Nephron (organoid): ENCODE results near the gene SFXN2.
"Not testable (repeated sequence)": the region's sequence is repeated elsewhere in the genome, so short reads cannot be mapped to it uniquely, and the experiment has no call there.

ENCODE experiments used
- H3K27ac Mint-ChIP-seq, 3 experiments: 2 replicates each; pipeline ENCODE4 v1.8.0; 2020; ENCODE audit warnings: mixed read lengths in 3 of 3, mild to moderate bottlenecking in 2 of 3, moderate library complexity in 1 of 3
- H3K27me3 Mint-ChIP-seq: 2 replicates; pipeline ENCODE4 v1.8.0; 2021; ENCODE audit warnings: low read depth, mild to moderate bottlenecking, moderate library complexity, mixed read lengths
- H3K36me3 Mint-ChIP-seq: 2 replicates; pipeline ENCODE4 v1.8.0; 2020; ENCODE audit warnings: low read depth, mixed read lengths
- H3K4me1 Mint-ChIP-seq: 2 replicates; pipeline ENCODE4 v1.8.0; 2020; ENCODE audit warnings: mixed read lengths
- H3K4me3 Mint-ChIP-seq, 3 experiments: 2 replicates each; pipeline ENCODE4 v1.8.0; 2020; ENCODE audit warnings: mild to moderate bottlenecking in 3 of 3, mixed read lengths in 3 of 3, moderate library complexity in 2 of 3
- H3K9me3 Mint-ChIP-seq: 2 replicates; pipeline ENCODE4 v1.8.0; 2020; ENCODE audit warnings: mixed read lengths
- TF ChIP-seq, protein P1 (sequence below), 3 experiments: fragments of 200-600 bp; sonication (generic); IDR thresholded peaks; one replicate each; pipeline ENCODE4 v1.5.0; 2021; ENCODE audit warnings: antibody characterized with exemption in 3 of 3; ENCODE audit not compliant: unreplicated experiment in 3 of 3

Gene SFXN2

DNA sequence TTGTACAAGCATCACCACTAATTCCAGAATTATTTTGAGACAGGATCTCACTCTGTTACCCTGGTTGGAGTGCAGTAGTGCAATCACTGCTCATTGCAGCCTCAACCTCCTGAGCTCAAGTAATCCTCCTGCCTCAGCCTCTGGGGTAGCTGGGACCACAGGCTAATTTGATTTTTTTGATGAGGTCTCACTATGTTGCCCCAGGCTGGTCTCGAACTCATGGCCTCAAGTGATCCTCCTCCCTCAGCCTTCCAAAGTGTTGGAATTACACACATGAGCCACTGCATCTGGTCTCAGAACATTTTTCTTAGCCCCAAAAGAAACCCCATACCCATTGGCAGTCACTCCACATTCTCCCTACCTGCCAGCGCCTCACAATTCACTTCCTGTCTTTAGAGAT is 25.8 kb downstream of the SFXN2 start:
- Mint-ChIP-seq H3K4me1 (peaks cover 29% of the 10 kb centered on the region), H3K27ac (peak overlapping the region; percentile 68 to 83 (median 75)), H3K27me3 (no peaks in the 10 kb centered on the region), H3K9me3 (no peaks in the 10 kb centered on the region), H3K36me3 (peaks cover 14% of the 10 kb centered on the region), H3K4me3 (no peak overlapping the region)
- TF ChIP-seq, protein P1, sequence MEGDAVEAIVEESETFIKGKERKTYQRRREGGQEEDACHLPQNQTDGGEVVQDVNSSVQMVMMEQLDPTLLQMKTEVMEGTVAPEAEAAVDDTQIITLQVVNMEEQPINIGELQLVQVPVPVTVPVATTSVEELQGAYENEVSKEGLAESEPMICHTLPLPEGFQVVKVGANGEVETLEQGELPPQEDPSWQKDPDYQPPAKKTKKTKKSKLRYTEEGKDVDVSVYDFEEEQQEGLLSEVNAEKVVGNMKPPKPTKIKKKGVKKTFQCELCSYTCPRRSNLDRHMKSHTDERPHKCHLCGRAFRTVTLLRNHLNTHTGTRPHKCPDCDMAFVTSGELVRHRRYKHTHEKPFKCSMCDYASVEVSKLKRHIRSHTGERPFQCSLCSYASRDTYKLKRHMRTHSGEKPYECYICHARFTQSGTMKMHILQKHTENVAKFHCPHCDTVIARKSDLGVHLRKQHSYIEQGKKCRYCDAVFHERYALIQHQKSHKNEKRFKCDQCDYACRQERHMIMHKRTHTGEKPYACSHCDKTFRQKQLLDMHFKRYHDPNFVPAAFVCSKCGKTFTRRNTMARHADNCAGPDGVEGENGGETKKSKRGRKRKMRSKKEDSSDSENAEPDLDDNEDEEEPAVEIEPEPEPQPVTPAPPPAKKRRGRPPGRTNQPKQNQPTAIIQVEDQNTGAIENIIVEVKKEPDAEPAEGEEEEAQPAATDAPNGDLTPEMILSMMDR (IDR thresholded peaks at IDR 0.05; ENCODE audit: unreplicated experiment in 3 of 3): no peak

DNA sequence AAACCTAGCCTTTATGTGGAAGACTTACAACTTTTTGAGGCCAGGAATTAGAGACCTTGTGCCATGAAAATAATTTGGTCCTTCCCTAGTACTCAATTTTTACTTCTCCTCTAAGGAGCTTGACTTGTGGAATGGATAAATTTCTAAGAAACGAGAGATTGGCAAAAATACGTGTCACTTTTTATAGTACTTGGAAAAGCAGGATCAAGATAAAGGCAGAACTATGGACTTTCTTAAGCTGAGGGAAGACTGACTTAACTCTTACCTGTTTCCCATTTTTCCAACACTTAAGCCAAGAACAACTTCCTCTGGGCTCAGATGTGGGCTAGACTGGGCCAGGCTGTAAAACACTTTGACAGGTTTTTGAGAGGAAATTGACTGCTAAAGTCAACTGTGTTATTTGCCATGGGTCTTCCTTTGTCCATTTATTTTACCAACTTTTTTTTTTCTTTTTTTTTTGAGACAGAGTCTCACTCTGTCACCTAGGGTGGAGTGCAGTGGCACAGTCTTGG is 27.3 kb downstream of the SFXN2 start:
- H3K36me3 Mint-ChIP-seq: peaks cover 7% of the 10 kb centered on the region
- H3K27ac Mint-ChIP-seq: peak overlapping the region in 1 of 3 experiments; percentile 68
- TF ChIP-seq, protein P1 (IDR thresholded peaks at IDR 0.05; ENCODE audit: unreplicated experiment in 3 of 3): no peak
- no peak overlapping the region for H3K4me3 Mint-ChIP-seq
- peaks cover 44% of the 10 kb centered on the region for H3K4me1 Mint-ChIP-seq
- no peaks in the 10 kb centered on the region for H3K9me3 Mint-ChIP-seq
- H3K27me3 Mint-ChIP-seq: no peaks in the 10 kb centered on the region

DNA sequence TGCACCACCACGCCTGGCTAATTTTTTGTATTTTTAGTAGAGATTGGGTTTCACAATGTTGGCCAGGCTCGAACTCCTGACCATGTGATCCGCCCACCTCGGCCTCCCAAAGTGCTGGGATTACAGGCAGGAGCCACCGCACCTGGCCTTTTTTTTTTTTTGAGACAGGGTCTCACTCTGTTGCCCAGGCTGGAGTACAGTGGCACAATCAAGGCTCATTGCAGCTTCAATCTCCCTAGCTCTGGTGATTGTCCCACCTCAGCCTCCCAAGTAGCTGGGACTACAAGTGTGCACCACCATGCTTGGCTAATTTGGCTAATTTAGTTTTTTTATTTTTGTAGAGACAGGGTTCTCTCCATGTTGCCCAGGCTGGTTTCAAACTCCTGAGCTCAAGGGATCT is 27.9 kb downstream of the SFXN2 start:
- H3K4me1 Mint-ChIP-seq: peaks cover 45% of the 10 kb centered on the region
- not testable (repeated sequence) for H3K4me3 Mint-ChIP-seq, H3K9me3 Mint-ChIP-seq, H3K27me3 Mint-ChIP-seq, H3K36me3 Mint-ChIP-seq
- H3K27ac Mint-ChIP-seq: peak overlapping the region in 1 of 3 experiments; percentile 21

DNA sequence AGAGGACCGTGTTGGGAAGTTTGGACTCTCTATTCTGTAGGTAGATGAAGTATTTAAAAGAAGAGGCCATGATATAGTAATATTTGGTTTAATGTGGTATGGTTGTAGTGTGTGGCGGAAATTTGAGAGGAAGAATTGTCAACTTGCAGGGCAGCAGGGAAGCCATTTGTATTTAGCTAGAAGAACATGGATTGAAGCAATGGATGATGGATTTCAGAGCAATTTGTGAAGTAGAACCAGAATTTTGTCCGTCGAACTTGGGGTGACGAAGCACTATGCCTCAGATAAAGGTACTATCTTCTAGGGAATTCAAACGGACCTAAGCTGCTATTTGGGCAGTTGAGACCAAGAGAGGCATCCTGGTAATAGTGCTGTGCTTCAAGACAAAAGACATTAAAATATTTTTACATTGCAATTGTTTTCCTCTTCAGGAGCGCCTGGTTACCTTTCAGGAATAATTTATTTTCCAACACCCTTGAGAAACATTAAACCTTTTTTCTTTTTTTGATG is 28.7 kb downstream of the SFXN2 start:
- TF ChIP-seq, protein P1 (IDR thresholded peaks at IDR 0.05; ENCODE audit: unreplicated experiment in 3 of 3): no peak
- H3K27me3 Mint-ChIP-seq: no peaks in the 10 kb centered on the region
- H3K4me1 Mint-ChIP-seq: peaks cover 47% of the 10 kb centered on the region
- H3K4me3 Mint-ChIP-seq: peak overlapping the region; percentile 86 to 89 (median 87)
- H3K27ac Mint-ChIP-seq: peak overlapping the region; percentile 21 to 72 (median 68)
- peaks cover 1% of the 10 kb centered on the region for H3K36me3 Mint-ChIP-seq
- H3K9me3 Mint-ChIP-seq: no peaks in the 10 kb centered on the region

DNA sequence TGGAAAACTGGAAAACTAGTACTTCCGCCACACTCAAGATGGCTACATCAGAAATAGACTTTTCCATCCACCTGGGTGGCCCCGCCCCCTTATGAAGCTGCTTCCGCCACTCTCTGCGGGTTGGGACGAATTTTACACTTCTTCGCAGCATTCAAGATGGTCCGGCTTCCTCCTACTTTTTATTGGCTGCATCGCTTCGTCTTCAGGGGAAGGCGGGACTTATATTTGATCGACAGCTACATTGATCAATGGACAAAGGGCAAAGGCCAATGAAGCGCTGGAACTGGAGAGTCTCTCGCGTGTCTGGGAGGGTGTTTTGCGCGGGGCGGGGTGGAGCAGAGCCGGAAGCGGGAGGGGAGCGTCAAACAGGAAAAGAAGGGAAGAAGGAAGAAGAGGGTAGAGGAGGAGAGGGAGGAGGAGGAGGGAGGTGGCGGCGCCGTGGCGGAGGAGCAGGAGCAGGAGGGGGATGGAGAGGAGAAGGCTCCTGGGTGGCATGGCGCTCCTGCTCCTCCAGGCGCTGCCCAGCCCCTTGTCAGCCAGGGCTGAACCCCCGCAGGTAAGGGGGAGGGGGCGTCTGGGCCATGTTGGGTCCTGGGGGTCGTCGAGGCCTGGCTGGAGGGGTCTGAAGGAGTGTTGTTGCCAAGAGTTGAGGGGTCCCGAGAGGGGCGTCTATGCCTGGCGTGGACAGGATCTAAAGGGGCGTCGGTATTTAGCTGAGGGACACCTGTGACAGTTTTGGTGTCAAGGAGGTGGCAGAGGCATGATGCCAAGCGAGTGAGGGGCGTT is 29.3 kb downstream of the SFXN2 start, which contains the start of gene WBP1L:
WBP1L (plus strand) TSS at position 361 of the 786 bp plus-strand sequence; CDS start at position 467, 106 bp downstream.
- Mint-ChIP-seq H3K27ac (peak within 1 kb of the TSS; percentile 21 to 92 (median 68)), H3K36me3 (peaks cover 7% of the 10 kb centered on the region), H3K4me3 (peak within 1 kb of the TSS; percentile 86 to 89 (median 87)), H3K4me1 (peaks cover 53% of the 10 kb centered on the region), H3K27me3 (no peaks in the 10 kb centered on the region), H3K9me3 (no peaks in the 10 kb centered on the region)
- TF ChIP-seq, protein P1 (IDR thresholded peaks at IDR 0.05; ENCODE audit: unreplicated experiment in 3 of 3): no peak

DNA sequence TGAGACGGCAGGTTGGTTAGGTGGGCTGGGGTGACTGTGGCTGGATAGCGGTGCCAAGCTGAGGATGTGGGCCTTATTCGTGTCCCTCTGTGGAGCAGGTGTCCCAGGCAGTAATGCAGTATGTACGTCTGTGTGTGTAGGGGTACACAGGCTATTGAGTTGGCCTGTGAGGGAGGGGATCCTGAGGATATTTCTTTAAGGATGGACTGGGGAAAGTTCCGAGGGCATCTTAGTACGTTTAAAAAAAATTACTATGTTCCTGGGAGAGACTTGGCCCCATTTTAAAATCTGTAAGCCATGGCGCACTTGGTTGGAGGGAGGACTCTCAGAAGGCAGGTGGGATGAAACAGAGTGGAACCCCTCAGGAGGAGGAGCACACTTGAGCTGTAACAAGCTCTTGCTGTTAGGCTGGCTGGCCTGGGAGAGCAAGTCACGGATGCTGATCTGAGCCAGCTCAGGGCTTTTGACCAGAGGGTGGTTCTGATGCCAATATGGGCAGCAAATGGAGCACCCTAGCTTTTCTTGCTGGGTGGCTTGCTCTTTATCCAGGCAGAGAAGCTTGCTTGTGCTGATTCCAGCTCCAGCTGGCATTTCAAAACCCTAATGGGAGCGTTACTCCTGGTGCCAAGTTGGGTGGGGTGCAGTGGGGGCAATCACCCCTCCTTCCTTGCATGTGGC is 30.1 kb downstream of the SFXN2 start:
- TF ChIP-seq, protein P1 (IDR thresholded peaks at IDR 0.05; ENCODE audit: unreplicated experiment in 3 of 3): no peak
- peak overlapping the region; percentile 86 to 89 (median 87) for H3K4me3 Mint-ChIP-seq
- H3K9me3 Mint-ChIP-seq: no peaks in the 10 kb centered on the region
- peaks cover 50% of the 10 kb centered on the region for H3K4me1 Mint-ChIP-seq
- H3K27ac Mint-ChIP-seq: peak overlapping the region; percentile 21 to 92 (median 68)
- peaks cover 7% of the 10 kb centered on the region for H3K36me3 Mint-ChIP-seq
- no peaks in the 10 kb centered on the region for H3K27me3 Mint-ChIP-seq
